Keratinocyte (primary cell): ENCODE data around the gene SUPT20HL2. TPM values are rescaled to one million over a fixed set of nuclear protein-coding genes. Genes with fewer than 3 reads are reported as not detected.

ENCODE experiments used
- DNase-seq: peaks from one replicate; pipeline ENCODE4 v3.0.0-alpha.2; 2011; ENCODE audit warnings: low read depth, missing footprints, low spot score
- FAIRE-seq: peaks from 2 replicates; lab custom pipeline; 2011; peaks lifted over from hg19 to GRCh38; lab: Jason Lieb, UNC
- H2AFZ ChIP-seq: 2 replicates; pipeline ENCODE4 v1.6.0; 2012; ENCODE audit warnings: low read length, control low read depth, inconsistent platforms; ENCODE audit not compliant: control insufficient read depth
- H3K27ac ChIP-seq: 2 replicates; pipeline ENCODE4 v1.5.1; 2011; ENCODE audit warnings: low read length; ENCODE audit not compliant: control insufficient read depth, insufficient read depth
- H3K27me3 ChIP-seq: 3 replicates; pipeline ENCODE4 v1.6.0; 2011; ENCODE audit warnings: low read length; ENCODE audit not compliant: control insufficient read depth, insufficient read depth; ENCODE audit errors: extremely low read depth
- H3K36me3 ChIP-seq, 2 experiments: 2 replicates in 1 of 2; 3 replicates in 1 of 2; pipeline ENCODE4 v1.5.1; 2011; ENCODE audit warnings: low read length in 2 of 2, mild to moderate bottlenecking in 1 of 2; ENCODE audit not compliant: control insufficient read depth in 2 of 2, insufficient read depth in 2 of 2; ENCODE audit errors: extremely low read depth in 1 of 2
- H3K4me1 ChIP-seq: 3 replicates; pipeline ENCODE4 v1.5.1; 2011; ENCODE audit warnings: low read length; ENCODE audit not compliant: control insufficient read depth, insufficient read depth; ENCODE audit errors: extremely low read depth
- H3K4me2 ChIP-seq: 3 replicates; pipeline ENCODE4 v1.6.0; 2011; ENCODE audit warnings: low read depth, low read length; ENCODE audit not compliant: control insufficient read depth, insufficient read depth; ENCODE audit errors: extremely low read depth
- H3K4me3 ChIP-seq, 3 experiments: fragments of 200-600 bp in 1 of 3; sonication (generic) in 1 of 3; 2 replicates in 2 of 3; 3 replicates in 1 of 3; pipeline ENCODE4 v1.5.1; 2011 to 2016; ENCODE audit warnings: low read length in 3 of 3, mild to moderate bottlenecking in 3 of 3, control low read depth in 2 of 3, inconsistent platforms in 1 of 3, low read depth in 1 of 3, mixed read lengths in 1 of 3, mixed run types in 1 of 3, moderate library complexity in 1 of 3; ENCODE audit not compliant: control insufficient read depth in 2 of 3, insufficient read depth in 2 of 3; ENCODE audit errors: extremely low read depth in 1 of 3
- H3K79me2 ChIP-seq: 2 replicates; pipeline ENCODE4 v1.6.0; 2012; ENCODE audit warnings: low read length; ENCODE audit not compliant: control insufficient read depth, insufficient read depth
- H3K9ac ChIP-seq: 3 replicates; pipeline ENCODE4 v1.6.0; 2011; ENCODE audit warnings: low read length; ENCODE audit not compliant: control insufficient read depth, insufficient read depth; ENCODE audit errors: extremely low read depth
- H3K9me1 ChIP-seq: 3 replicates; pipeline ENCODE4 v1.6.0; 2011; ENCODE audit warnings: low read length; ENCODE audit not compliant: control insufficient read depth, insufficient read depth; ENCODE audit errors: extremely low read depth
- H3K9me3 ChIP-seq: 2 replicates; pipeline ENCODE4 v1.5.1; 2012; ENCODE audit warnings: low read depth, low read length; ENCODE audit not compliant: control insufficient read depth
- H4K20me1 ChIP-seq: 3 replicates; pipeline ENCODE4 v1.6.0; 2011; ENCODE audit warnings: low read length; ENCODE audit not compliant: control insufficient read depth, insufficient read depth; ENCODE audit errors: extremely low read depth
- EZH2 ChIP-seq: IDR thresholded peaks from one replicate; pipeline ENCODE4 v1.6.1; 2012; ENCODE audit warnings: inconsistent platforms, mild to moderate bottlenecking, low read length, moderate library complexity
- dilution Hi-C: fragments of 300-500 bp; cut with MboI; formaldehyde crosslinking; loops from one replicate; pipeline ENCODE4 v1.7.0; 2020; ENCODE audit warnings: low sequenced_read_pairs; ENCODE audit not compliant: extremely low pct_ligation_motif_present
- polyA plus RNA-seq, 5 experiments: library from polyadenylated mRNA; depleted of rRNA in 3 of 5; stranded (reverse) in 3 of 5; stranded (forward) in 1 of 5; unstranded in 1 of 5; fragments of >200 nt; gene quantifications; 1 replicate in 1 of 5; 2 replicates in 3 of 5; 3 replicates in 1 of 5; pipeline versions ENCODE4 v1.2.1 to v1.2.3, GENCODE V29; 2011 to 2012; ENCODE audit warnings: missing spikeins in 2 of 5, low read depth in 1 of 5, low replicate concordance in 1 of 5
- TF ChIP-seq, protein P1 (sequence below), 3 experiments: IDR thresholded peaks in 1 of 3; conservative IDR thresholded peaks in 1 of 3; optimal IDR thresholded peaks in 1 of 3; 2 replicates in 2 of 3; 3 replicates in 1 of 3; pipeline versions ENCODE3 to v1.5.1; 2011; ENCODE audit warnings: low read length in 3 of 3, mild to moderate bottlenecking in 3 of 3, moderate library complexity in 2 of 3, control low read depth in 1 of 3, inconsistent platforms in 1 of 3; ENCODE audit not compliant: insufficient read depth in 2 of 3; ENCODE audit errors: extremely low read depth in 1 of 3

The SUPT20HL2 gene
- polyA plus RNA-seq, 1 donor (not counting 4 experiments of a cell fraction or from before 2014, with no cell fraction given) = not detected

DNA sequence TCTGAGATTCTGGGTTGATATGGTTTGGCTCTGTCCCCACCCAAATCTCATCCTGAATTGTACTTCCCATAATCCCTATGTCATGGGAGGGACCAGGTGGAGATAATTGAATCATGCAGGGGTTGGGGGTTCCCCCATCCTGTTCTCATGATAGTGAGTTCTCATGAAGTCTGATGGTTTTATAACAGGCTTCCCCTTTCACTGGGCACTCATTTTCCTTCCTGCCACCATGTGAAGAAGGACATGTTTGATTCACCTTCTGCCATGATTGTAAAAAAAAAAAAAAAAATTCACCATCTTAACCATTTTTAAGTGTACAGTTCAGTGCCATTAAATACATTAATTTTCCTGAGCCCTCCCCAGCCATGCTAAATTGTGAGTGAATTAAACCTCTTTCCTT, 42.6 kb downstream of the SUPT20HL2 start:
- DNase-seq (no peak), FAIRE-seq (no peak)
- Histone ChIP-seq H3K27me3 (no peaks in the 10 kb centered on the region), H3K27ac (no peak overlapping the region), H3K9ac (no peak overlapping the region), H3K4me2 (no peak overlapping the region), H3K79me2 (no peaks in the 10 kb centered on the region), H3K9me1 (no peaks in the 10 kb centered on the region), H3K4me1 (no peaks in the 10 kb centered on the region), H2AFZ (no peak overlapping the region), H3K4me3 (no peak overlapping the region), H3K9me3 (no peaks in the 10 kb centered on the region), H3K36me3 (no peaks in the 10 kb centered on the region), H4K20me1 (no peaks in the 10 kb centered on the region)
- TF ChIP-seq EZH2 = no peak
- TF ChIP-seq, protein P1, sequence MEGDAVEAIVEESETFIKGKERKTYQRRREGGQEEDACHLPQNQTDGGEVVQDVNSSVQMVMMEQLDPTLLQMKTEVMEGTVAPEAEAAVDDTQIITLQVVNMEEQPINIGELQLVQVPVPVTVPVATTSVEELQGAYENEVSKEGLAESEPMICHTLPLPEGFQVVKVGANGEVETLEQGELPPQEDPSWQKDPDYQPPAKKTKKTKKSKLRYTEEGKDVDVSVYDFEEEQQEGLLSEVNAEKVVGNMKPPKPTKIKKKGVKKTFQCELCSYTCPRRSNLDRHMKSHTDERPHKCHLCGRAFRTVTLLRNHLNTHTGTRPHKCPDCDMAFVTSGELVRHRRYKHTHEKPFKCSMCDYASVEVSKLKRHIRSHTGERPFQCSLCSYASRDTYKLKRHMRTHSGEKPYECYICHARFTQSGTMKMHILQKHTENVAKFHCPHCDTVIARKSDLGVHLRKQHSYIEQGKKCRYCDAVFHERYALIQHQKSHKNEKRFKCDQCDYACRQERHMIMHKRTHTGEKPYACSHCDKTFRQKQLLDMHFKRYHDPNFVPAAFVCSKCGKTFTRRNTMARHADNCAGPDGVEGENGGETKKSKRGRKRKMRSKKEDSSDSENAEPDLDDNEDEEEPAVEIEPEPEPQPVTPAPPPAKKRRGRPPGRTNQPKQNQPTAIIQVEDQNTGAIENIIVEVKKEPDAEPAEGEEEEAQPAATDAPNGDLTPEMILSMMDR (optimal IDR thresholded peaks at IDR 0.05 in 1 of 3, IDR thresholded peaks at IDR 0.05 in 1 of 3, conservative IDR thresholded peaks at IDR 0.05 in 1 of 3; ENCODE audit: extremely low read depth in 1 of 3, insufficient read depth in 2 of 3, low read length in 3 of 3) = no peak
- dilution Hi-C loops = no loop called here

GRCh38 chrX:24268786-24269185, 45.1 kb downstream of the SUPT20HL2 start:
- DNase-seq (no peak), FAIRE-seq (no peak)
- no peak for TF ChIP-seq EZH2
- TF ChIP-seq, protein P1 (optimal IDR thresholded peaks at IDR 0.05 in 1 of 3, IDR thresholded peaks at IDR 0.05 in 1 of 3, conservative IDR thresholded peaks at IDR 0.05 in 1 of 3; ENCODE audit: extremely low read depth in 1 of 3, insufficient read depth in 2 of 3, low read length in 3 of 3) = no peak
- Histone ChIP-seq H3K27me3 (no peaks in the 10 kb centered on the region), H3K36me3 (no peaks in the 10 kb centered on the region), H3K79me2 (no peaks in the 10 kb centered on the region), H3K9me3 (no peaks in the 10 kb centered on the region), H3K27ac (no peak overlapping the region), H2AFZ (no peak overlapping the region), H3K4me1 (no peaks in the 10 kb centered on the region), H3K4me3 (no peak overlapping the region), H3K4me2 (no peak overlapping the region), H3K9ac (no peak overlapping the region), H3K9me1 (no peaks in the 10 kb centered on the region), H4K20me1 (no peaks in the 10 kb centered on the region)
- dilution Hi-C loops = no loop called here
